GM06990 (cell line): Measurements from ENCODE around the gene WNT2B.

ENCODE experiments used
- DNase-seq: peaks from one replicate; pipeline ENCODE4 v3.0.0-alpha.2; 2011; ENCODE audit not compliant: insufficient read length; ENCODE audit errors: extremely low read depth
- H3K27me3 ChIP-seq: replicated peaks from 2 replicates; pipeline ENCODE4 v1.6.0; 2011; ENCODE audit warnings: low read length; ENCODE audit not compliant: control insufficient read depth, insufficient read depth
- H3K36me3 ChIP-seq: 2 replicates; pipeline ENCODE4 v1.5.1; 2011; ENCODE audit warnings: low read length; ENCODE audit not compliant: control insufficient read depth, insufficient read depth
- H3K4me3 ChIP-seq: replicated peaks from 2 replicates; pipeline ENCODE4 v1.5.1; 2011; ENCODE audit warnings: low read depth, mild to moderate bottlenecking, control low read depth, low read length
- CTCF ChIP-seq: IDR thresholded peaks from 2 replicates; pipeline ENCODE4 v1.5.1; 2011; ENCODE audit warnings: low read length, control low read depth, mild to moderate bottlenecking, inconsistent platforms; ENCODE audit not compliant: insufficient read depth, poor library complexity, severe bottlenecking

Gene WNT2B

GRCh38 chr1:112508278-112509004, at the start of gene WNT2B:
WNT2B (plus strand) TSS chr1:112508965; CDS start chr1:112509263, 298 bp downstream.
- no peaks in the 10 kb centered on the region for H3K36me3 ChIP-seq
- DNase-seq: peak; percentile 54
- no peak for TF ChIP-seq CTCF
- no peaks in the 10 kb centered on the region; the same call in none of the 2 replicates for H3K27me3 ChIP-seq
- H3K4me3 ChIP-seq: peak within 1 kb of the TSS; percentile 52

- Histone ChIP-seq H3K36me3 (peaks cover 14% of the 10 kb centered on the region), H3K4me3 (no peak overlapping the region), H3K27me3 (no peaks in the 10 kb centered on the region)
- no peak for DNase-seq
- no peak for TF ChIP-seq CTCF
Measured at GRCh38 chr1:112460615-112461014, 48.1 kb upstream of the WNT2B start.

- peaks cover 9% of the 10 kb centered on the region for H3K36me3 ChIP-seq
- TF ChIP-seq CTCF: no peak
- H3K4me3 ChIP-seq: no peak overlapping the region
- H3K27me3 ChIP-seq: no peaks in the 10 kb centered on the region
- DNase-seq: no peak
Measured at GRCh38 chr1:112461200-112461871, 47.4 kb upstream of the WNT2B start.

- DNase-seq: no peak
- no peak for TF ChIP-seq CTCF
- Histone ChIP-seq H3K4me3 (no peak overlapping the region), H3K36me3 (no peaks in the 10 kb centered on the region; the same call in 1 of the 2 replicates), H3K27me3 (no peaks in the 10 kb centered on the region)
Measured at GRCh38 chr1:112462953-112463279, 45.8 kb upstream of the WNT2B start.

GRCh38 chr1:112464501-112464900, 44.3 kb upstream of the WNT2B start:
- Histone ChIP-seq H3K27me3 (no peaks in the 10 kb centered on the region), H3K4me3 (no peak overlapping the region), H3K36me3 (no peaks in the 10 kb centered on the region)
- TF ChIP-seq CTCF: no peak
- no peak for DNase-seq
